ENCODE measurements around the gene SETX.

The SETX gene

GRCh38 chr9:132357764-132358163, 3.0 kb upstream of the SETX start:
- no peak for DNase-seq (ENCODE audit: low read depth)

GRCh38 chr9:132356324-132356924, 1.6 kb upstream of the SETX start:
- DNase-seq (ENCODE audit: low read depth): no peak

- DNase-seq (ENCODE audit: low read depth): no peak
These were observed 3.3 kb downstream of the SETX start for GRCh38 chr9:132351404-132352045.

- no peak for DNase-seq (ENCODE audit: low read depth)
These were observed 3.9 kb downstream of the SETX start for GRCh38 chr9:132350861-132351315.

- no peak for DNase-seq (ENCODE audit: low read depth)
These were observed 6.1 kb downstream of the SETX start for GRCh38 chr9:132348676-132349075.

GRCh38 chr9:132346177-132346576, 8.6 kb downstream of the SETX start:
- DNase-seq (ENCODE audit: low read depth): no peak

GRCh38 chr9:132341177-132341840, 13.5 kb downstream of the SETX start:
- DNase-seq (ENCODE audit: low read depth): no peak

GRCh38 chr9:132334364-132334763, 20.4 kb downstream of the SETX start:
- no peak for DNase-seq (ENCODE audit: low read depth)

- DNase-seq (ENCODE audit: low read depth): no peak
These were observed 21.2 kb downstream of the SETX start for GRCh38 chr9:132333556-132333955.

- DNase-seq (ENCODE audit: low read depth): no peak
These were observed 26.2 kb downstream of the SETX start for GRCh38 chr9:132328580-132328979.

- DNase-seq (ENCODE audit: low read depth): no peak
These were observed 27.2 kb downstream of the SETX start for GRCh38 chr9:132327537-132327936.

GRCh38 chr9:132324425-132324824, 30.4 kb downstream of the SETX start:
- DNase-seq (ENCODE audit: low read depth): no peak

GRCh38 chr9:132319421-132320110, 35.2 kb downstream of the SETX start:
- DNase-seq (ENCODE audit: low read depth): no peak

- DNase-seq (ENCODE audit: low read depth): no peak
These were observed 41.9 kb downstream of the SETX start for GRCh38 chr9:132312873-132313272.

- no peak for DNase-seq (ENCODE audit: low read depth)
These were observed 42.4 kb downstream of the SETX start for GRCh38 chr9:132312426-132312825.

GRCh38 chr9:132311978-132312377, 42.8 kb downstream of the SETX start:
- DNase-seq (ENCODE audit: low read depth): no peak

GRCh38 chr9:132309056-132309455, 45.7 kb downstream of the SETX start:
- DNase-seq (ENCODE audit: low read depth): no peak

- DNase-seq (ENCODE audit: low read depth): no peak
These were observed 53.3 kb downstream of the SETX start for GRCh38 chr9:132301521-132301920.

GRCh38 chr9:132299221-132299620, 55.6 kb downstream of the SETX start:
- no peak for DNase-seq (ENCODE audit: low read depth)

- DNase-seq (ENCODE audit: low read depth): no peak
These were observed 59.6 kb downstream of the SETX start for GRCh38 chr9:132295181-132295580.

- no peak for DNase-seq (ENCODE audit: low read depth)
These were observed 61.6 kb downstream of the SETX start for GRCh38 chr9:132293145-132293721.

GRCh38 chr9:132288966-132289365, 65.8 kb downstream of the SETX start:
- no peak for DNase-seq (ENCODE audit: low read depth)

GRCh38 chr9:132288361-132288760, 66.4 kb downstream of the SETX start:
- no peak for DNase-seq (ENCODE audit: low read depth)

All from activated T-cell treated with anti-CD3 and anti-CD28 coated beads for 24 hours (primary cell).